Stimulated activated CD4-positive, alpha-beta T cell treated with anti-CD3 and anti-CD28 coated beads, Interleukin-1b, Interleukin-23, amount 100 ng/mL, for 48 hours (primary cell): ENCODE measurements around the gene DUSP8.
"Not testable (repeated sequence)": the region's sequence is repeated elsewhere in the genome, so short reads cannot be mapped to it uniquely, and the experiment has no call there.

Experiments
- DNase-seq: peaks from one replicate; pipeline ENCODE4 v3.0.0-alpha.2; 2020

Gene DUSP8

GRCh38 chr11:1513326-1514296, 58.5 kb downstream of the DUSP8 start:
- DNase-seq, result no peak

- DNase-seq, result not testable (repeated sequence)
Observed at GRCh38 chr11:1512531-1513258, 59.4 kb downstream of the DUSP8 start.

GRCh38 chr11:1511937-1512496, 60.1 kb downstream of the DUSP8 start:
- DNase-seq, result no peak

DNA sequence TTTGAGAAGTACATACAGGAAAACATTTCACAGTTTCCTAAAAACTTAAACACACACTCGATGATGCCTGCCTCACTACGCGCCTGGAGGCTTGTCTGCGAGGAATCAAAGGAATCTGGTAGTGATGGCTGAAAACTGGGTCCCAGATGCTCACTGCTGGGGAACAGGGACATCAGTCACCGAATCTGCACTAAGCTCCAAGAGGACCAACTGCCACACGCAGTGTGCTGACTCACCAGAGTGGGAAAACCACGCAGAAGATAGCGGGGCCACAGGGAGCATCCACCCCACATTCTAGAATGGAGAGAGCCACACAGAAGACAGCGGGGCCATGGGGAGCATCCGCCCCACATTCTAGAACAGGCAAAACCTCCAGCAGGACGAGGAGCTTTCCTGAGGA, 61.1 kb downstream of the DUSP8 start:
- no peak for DNase-seq

- not testable (repeated sequence) for DNase-seq
Observed at GRCh38 chr11:1510351-1510750, 61.7 kb downstream of the DUSP8 start.

GRCh38 chr11:1509626-1510255, 62.3 kb downstream of the DUSP8 start:
- DNase-seq, result no peak

- no peak for DNase-seq
Observed at GRCh38 chr11:1508986-1509385, 63.1 kb downstream of the DUSP8 start.

- DNase-seq, result no peak
Observed at GRCh38 chr11:1508491-1508891, 63.6 kb downstream of the DUSP8 start.

GRCh38 chr11:1507381-1508140, 64.5 kb downstream of the DUSP8 start:
- DNase-seq, result no peak

- DNase-seq, result no peak
Observed at GRCh38 chr11:1506981-1507380, 65.1 kb downstream of the DUSP8 start.

GRCh38 chr11:1505480-1505879, 66.6 kb downstream of the DUSP8 start:
- DNase-seq, result no peak

GRCh38 chr11:1504581-1505290, 67.3 kb downstream of the DUSP8 start:
- no peak for DNase-seq

- DNase-seq, result no peak
Observed at GRCh38 chr11:1504138-1504537, 67.9 kb downstream of the DUSP8 start.
